Mesendoderm (in vitro differentiated cells): ENCODE data around the gene MSLN.
"Not testable (repeated sequence)": the region's sequence is repeated elsewhere in the genome, so short reads cannot be mapped to it uniquely, and the experiment has no call there.

ENCODE experiments used
- DNase-seq: peaks from one replicate; pipeline ENCODE4 v3.0.0; 2013
- H2AK5ac ChIP-seq: 2 replicates; pipeline ENCODE4 v1.6.1; 2013; ENCODE audit warnings: low read length, inconsistent platforms
- H2BK120ac ChIP-seq: 2 replicates; pipeline ENCODE4 v1.6.1; 2013; ENCODE audit warnings: low read depth, mild to moderate bottlenecking, low read length, moderate library complexity, mixed read lengths
- H2BK15ac ChIP-seq: replicated peaks from 2 replicates; pipeline ENCODE4 v1.6.1; 2013; ENCODE audit warnings: low read depth, mild to moderate bottlenecking, moderate library complexity
- H2BK5ac ChIP-seq: 2 replicates; pipeline ENCODE4 v1.6.1; 2013; ENCODE audit warnings: low read length, inconsistent platforms
- H3K18ac ChIP-seq: 2 replicates; pipeline ENCODE4 v1.6.1; 2013; ENCODE audit warnings: mild to moderate bottlenecking, low read length, mixed read lengths
- H3K23ac ChIP-seq: one replicate; pipeline ENCODE4 v1.6.1; 2013; ENCODE audit warnings: low read length
- H3K27ac ChIP-seq: 2 replicates; pipeline ENCODE4 v1.5.1; 2013; ENCODE audit warnings: low read depth, mild to moderate bottlenecking, inconsistent platforms, low read length, moderate library complexity
- H3K27me3 ChIP-seq: 2 replicates; pipeline ENCODE4 v1.6.1; 2013; ENCODE audit warnings: low read length, control low read depth, mild to moderate bottlenecking, inconsistent platforms; ENCODE audit not compliant: insufficient read depth, poor library complexity
- H3K36me3 ChIP-seq: 2 replicates; pipeline ENCODE4 v1.6.1; 2013; ENCODE audit warnings: low read length, inconsistent platforms; ENCODE audit not compliant: control insufficient read depth, insufficient read depth
- H3K4ac ChIP-seq: one replicate; pipeline ENCODE4 v1.6.1; 2013; ENCODE audit warnings: low read depth, mild to moderate bottlenecking, low read length, moderate library complexity
- H3K4me1 ChIP-seq: 2 replicates; pipeline ENCODE4 v1.6.1; 2013; ENCODE audit warnings: low read depth, low read length, inconsistent platforms; ENCODE audit not compliant: control insufficient read depth
- H3K4me2 ChIP-seq: 2 replicates; pipeline ENCODE4 v1.6.1; 2013; ENCODE audit warnings: low read length
- H3K4me3 ChIP-seq: 2 replicates; pipeline ENCODE4 v1.5.1; 2013; ENCODE audit warnings: mild to moderate bottlenecking, low read length
- H3K56ac ChIP-seq: one replicate; pipeline ENCODE4 v1.6.1; 2013; ENCODE audit warnings: low read length
- H3K79me1 ChIP-seq: 2 replicates; pipeline ENCODE4 v1.6.1; 2013; ENCODE audit warnings: low read length, inconsistent platforms
- H3K79me2 ChIP-seq: 2 replicates; pipeline ENCODE4 v1.6.1; 2013; ENCODE audit warnings: mild to moderate bottlenecking, low read length; ENCODE audit not compliant: control insufficient read depth, insufficient read depth
- H3K9ac ChIP-seq: 2 replicates; pipeline ENCODE4 v1.6.1; 2013; ENCODE audit warnings: low read length, inconsistent platforms
- H4K5ac ChIP-seq: one replicate; pipeline ENCODE4 v1.6.1; 2013; ENCODE audit warnings: low read length
- H4K8ac ChIP-seq: one replicate; pipeline ENCODE4 v1.6.1; 2013; ENCODE audit warnings: low read depth, mild to moderate bottlenecking, control low read depth, low read length, moderate library complexity
- WGBS: extraction: QIAGEN DNeasy Blood & Tissue Kit; methylation state at CpG from one replicate; pipeline ENCODE4 v1.1.7; 2013; ENCODE audit warnings: low lambda C conversion rate, missing lambda C conversion rate; ENCODE audit not compliant: insufficient coverage; ENCODE audit errors: extremely low coverage; 5-methylcytosine and 5-hydroxymethylcytosine counted together

The MSLN gene

GRCh38 chr16:774086-775001 lies 13.8 kb downstream of the MSLN start:
- Histone ChIP-seq H3K9ac (no peak overlapping the region), H3K23ac (no peak overlapping the region), H4K5ac (no peak overlapping the region), H2BK120ac (no peak overlapping the region), H3K56ac (no peak overlapping the region), H3K27ac (no peak overlapping the region), H3K18ac (no peak overlapping the region), H2AK5ac (no peak overlapping the region), H3K79me1 (no peaks in the 10 kb centered on the region), H3K27me3 (no peaks in the 10 kb centered on the region), H2BK15ac (no peak overlapping the region), H3K4ac (no peak overlapping the region), H3K4me2 (no peak overlapping the region), H3K4me1 (no peaks in the 10 kb centered on the region), H3K79me2 (no peaks in the 10 kb centered on the region), H3K36me3 (no peaks in the 10 kb centered on the region), H4K8ac (no peak overlapping the region), H2BK5ac (no peak overlapping the region), H3K4me3 (no peak overlapping the region)
- no peak for DNase-seq
- WGBS, result no CpG with 5 or more reads among the region's 46 CpGs

DNA sequence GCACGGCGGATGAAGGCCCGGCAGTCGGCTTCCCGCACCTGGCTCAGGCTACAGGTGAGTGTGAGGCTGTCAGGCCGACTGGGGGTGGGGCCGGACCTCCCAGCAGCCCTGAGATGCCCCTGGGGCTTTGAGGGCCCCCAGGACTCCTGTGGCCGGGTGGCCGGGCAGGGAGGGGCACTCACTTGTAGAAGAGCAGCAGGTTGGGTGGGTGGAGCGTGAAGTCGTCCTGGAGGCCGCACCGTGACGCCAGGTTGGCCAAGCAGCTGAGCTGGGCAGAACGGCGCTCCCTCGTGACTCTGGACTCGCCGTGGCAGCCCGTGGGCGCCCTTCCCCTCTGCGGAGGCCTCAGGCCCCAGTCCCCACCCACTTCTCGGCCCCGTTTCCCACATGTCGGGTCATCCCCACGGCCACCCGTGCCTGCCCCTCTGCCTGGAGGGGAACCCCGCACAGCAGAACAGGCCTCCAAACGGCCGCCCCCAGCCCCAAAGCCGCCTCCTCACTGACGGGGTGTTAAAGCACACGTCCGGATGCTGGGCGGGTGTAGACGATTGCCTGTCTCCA lies 14.8 kb downstream of the MSLN start:
- Histone ChIP-seq H3K79me1 (no peaks in the 10 kb centered on the region), H3K36me3 (no peaks in the 10 kb centered on the region), H3K18ac (no peak overlapping the region), H3K79me2 (no peaks in the 10 kb centered on the region), H4K8ac (no peak overlapping the region), H3K27ac (no peak overlapping the region), H3K27me3 (no peaks in the 10 kb centered on the region), H3K4me1 (no peaks in the 10 kb centered on the region), H3K23ac (no peak overlapping the region), H2BK5ac (no peak overlapping the region), H3K56ac (no peak overlapping the region), H2BK15ac (no peak overlapping the region), H2AK5ac (no peak overlapping the region), H3K4me3 (no peak overlapping the region), H3K4me2 (no peak overlapping the region), H3K4ac (no peak overlapping the region), H4K5ac (no peak overlapping the region), H2BK120ac (no peak overlapping the region), H3K9ac (no peak overlapping the region)
- no CpG with 5 or more reads among the region's 36 CpGs for WGBS
- DNase-seq, result no peak

DNA sequence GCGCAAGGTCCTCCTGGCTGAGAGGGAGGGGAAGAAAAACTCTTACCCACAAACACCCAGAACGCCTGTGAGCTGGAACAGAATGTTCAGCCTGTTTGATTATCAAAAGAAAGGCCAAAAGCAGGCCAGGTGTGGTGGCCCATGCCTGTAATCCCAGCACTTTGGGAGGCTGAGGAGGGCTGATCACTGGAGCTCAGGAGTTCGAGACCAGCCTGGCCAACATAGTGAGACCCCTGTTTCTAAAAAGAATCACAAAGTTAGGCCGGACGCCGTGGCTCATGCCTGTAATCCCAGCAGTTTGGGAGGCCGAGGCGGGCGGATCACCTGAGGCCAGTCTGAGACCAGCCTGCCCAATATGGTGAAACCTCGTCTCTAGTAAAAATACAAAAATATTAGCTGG lies 15.8 kb downstream of the MSLN start:
- not testable (repeated sequence) for H2BK120ac ChIP-seq, H3K79me2 ChIP-seq
- no CpG with 5 or more reads among the region's 10 CpGs for WGBS

GRCh38 chr16:776824-777223 lies 16.3 kb downstream of the MSLN start:
- Histone ChIP-seq H3K4me3 (no peak overlapping the region), H3K4me1 (no peaks in the 10 kb centered on the region), H3K9ac (no peak overlapping the region), H3K23ac (no peak overlapping the region), H2BK5ac (no peak overlapping the region), H2AK5ac (no peak overlapping the region), H3K18ac (no peak overlapping the region), H3K27ac (no peak overlapping the region), H3K36me3 (no peaks in the 10 kb centered on the region), H3K4me2 (no peak overlapping the region), H2BK120ac (no peak overlapping the region), H2BK15ac (no peak overlapping the region), H4K5ac (no peak overlapping the region), H3K27me3 (no peaks in the 10 kb centered on the region), H4K8ac (no peak overlapping the region), H3K56ac (no peak overlapping the region), H3K79me1 (no peaks in the 10 kb centered on the region), H3K79me2 (no peaks in the 10 kb centered on the region), H3K4ac (no peak overlapping the region)
- no CpG with 5 or more reads among the region's 9 CpGs for WGBS
- no peak for DNase-seq

More for the DNA sequence above, 15.8 kb downstream of the MSLN start:
- H3K4me2 ChIP-seq, H3K36me3 ChIP-seq, H3K4ac ChIP-seq, H3K79me1 ChIP-seq, H3K9ac ChIP-seq, H3K27me3 ChIP-seq, H3K4me3 ChIP-seq, H2BK15ac ChIP-seq, H3K18ac ChIP-seq, H3K23ac ChIP-seq, H2BK5ac ChIP-seq, H2AK5ac ChIP-seq, H3K4me1 ChIP-seq, H4K5ac ChIP-seq, H4K8ac ChIP-seq, H3K56ac ChIP-seq, H3K27ac ChIP-seq, DNase-seq: not testable (repeated sequence)

DNA sequence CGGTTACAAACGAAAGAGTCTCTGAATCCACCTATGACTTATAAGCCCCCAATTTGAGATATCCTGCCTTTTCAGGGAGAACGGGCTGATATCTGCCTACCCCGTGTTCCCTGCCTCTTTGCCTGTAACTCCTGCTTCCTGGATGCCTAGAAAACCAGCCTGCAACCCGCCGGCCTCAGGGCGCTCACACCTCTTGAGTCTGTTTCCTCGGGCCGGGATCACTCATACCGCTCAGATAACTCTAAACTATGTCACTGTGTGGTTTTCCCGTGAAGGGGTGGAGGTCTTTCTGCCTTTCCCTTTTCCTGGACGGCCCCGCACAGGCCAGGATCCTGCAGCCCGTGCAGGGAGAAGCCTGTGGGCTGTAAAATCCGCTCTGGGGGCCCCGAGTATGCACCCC lies 17.3 kb downstream of the MSLN start:
- no peak overlapping the region for H2BK5ac ChIP-seq
- H3K56ac ChIP-seq, result no peak overlapping the region
- no peak overlapping the region for H3K4me3 ChIP-seq
- no peak overlapping the region for H2BK120ac ChIP-seq
- no peak overlapping the region for H3K9ac ChIP-seq
- peak; percentile 41 for DNase-seq
- H3K36me3 ChIP-seq, result no peaks in the 10 kb centered on the region
- H2AK5ac ChIP-seq, result no peak overlapping the region
- H3K27ac ChIP-seq, result no peak overlapping the region
- no peaks in the 10 kb centered on the region for H3K79me2 ChIP-seq
- no peaks in the 10 kb centered on the region for H3K4me1 ChIP-seq
- no CpG with 5 or more reads among the region's 16 CpGs for WGBS
- H3K18ac ChIP-seq, result no peak overlapping the region
- no peak overlapping the region for H3K23ac ChIP-seq
- H4K8ac ChIP-seq, result no peak overlapping the region
- no peak overlapping the region for H3K4me2 ChIP-seq
- no peak overlapping the region for H2BK15ac ChIP-seq
- H3K4ac ChIP-seq, result no peak overlapping the region
- H4K5ac ChIP-seq, result no peak overlapping the region
- H3K27me3 ChIP-seq, result no peaks in the 10 kb centered on the region
- H3K79me1 ChIP-seq, result no peaks in the 10 kb centered on the region
